ENCODE data around the gene YWHAE. TPM values are rescaled to one million over a fixed set of nuclear protein-coding genes. Genes with fewer than 3 reads are reported as not detected.

YWHAE gene
- total RNA-seq, 1 donor from 2014 or later: 1,032 TPM

GRCh38 chr17:1377334-1377733, 22.7 kb downstream of the YWHAE start:
- Histone ChIP-seq H3K27me3 (ENCODE audit: control insufficient read depth, insufficient read depth, low read length) (no peaks in the 10 kb centered on the region), H3K36me3 (ENCODE audit: control insufficient read depth, insufficient read depth, low read length) (no peaks in the 10 kb centered on the region), H3K4me3 (ENCODE audit: low read depth, low read length) (no peak overlapping the region)
- TF ChIP-seq CTCF (IDR thresholded peaks at IDR 0.05; ENCODE audit: insufficient read depth, low read length, poor library complexity, severe bottlenecking): no peak
- DNase-seq (ENCODE audit: low read depth): no peak

- no peaks in the 10 kb centered on the region for H3K36me3 ChIP-seq (ENCODE audit: control insufficient read depth, insufficient read depth, low read length)
- no peak for TF ChIP-seq CTCF (IDR thresholded peaks at IDR 0.05; ENCODE audit: insufficient read depth, low read length, poor library complexity, severe bottlenecking)
- H3K4me3 ChIP-seq (ENCODE audit: low read depth, low read length): no peak overlapping the region
- no peaks in the 10 kb centered on the region for H3K27me3 ChIP-seq (ENCODE audit: control insufficient read depth, insufficient read depth, low read length)
- no peak for DNase-seq (ENCODE audit: low read depth)
These were observed 24.0 kb downstream of the YWHAE start for GRCh38 chr17:1376061-1376460.

GRCh38 chr17:1375615-1376014, 24.4 kb downstream of the YWHAE start:
- no peak for DNase-seq (ENCODE audit: low read depth)
- no peak for TF ChIP-seq CTCF (IDR thresholded peaks at IDR 0.05; ENCODE audit: insufficient read depth, low read length, poor library complexity, severe bottlenecking)

DNA sequence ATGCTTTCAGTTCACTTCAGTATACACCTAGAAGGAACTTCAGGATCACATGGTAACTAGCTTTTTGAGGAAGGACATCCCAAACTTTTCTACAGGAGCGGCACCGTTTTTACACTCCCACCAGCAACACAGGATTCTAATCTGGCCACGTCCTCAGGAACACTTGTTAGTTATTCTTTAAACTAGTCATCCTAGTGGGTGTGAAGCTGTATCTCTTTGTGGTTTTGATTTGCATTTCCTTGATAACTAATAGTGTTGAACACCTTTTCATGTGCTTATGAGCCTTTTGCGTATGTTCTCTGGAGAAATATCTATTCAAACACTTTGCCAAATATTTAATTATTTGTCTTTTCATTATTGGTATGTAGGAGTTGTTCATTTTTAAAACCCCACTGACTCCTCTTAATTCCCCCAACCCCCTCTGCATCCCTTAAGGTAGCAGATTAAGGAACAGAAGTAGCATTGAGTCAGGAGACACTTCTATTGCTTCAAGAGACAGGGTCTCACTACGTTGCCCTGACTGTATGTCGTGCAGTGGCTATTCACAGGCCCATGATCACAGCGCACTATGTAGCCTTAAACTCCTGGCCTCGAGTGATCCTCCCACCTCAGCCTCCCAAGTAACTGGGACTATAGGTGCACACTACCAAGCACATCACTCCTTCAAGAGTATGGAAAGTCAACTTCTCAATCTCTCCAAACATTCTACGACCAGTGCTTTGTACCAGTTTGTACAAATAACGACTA, 25.4 kb downstream of the YWHAE start:
- Histone ChIP-seq H3K4me3 (ENCODE audit: low read depth, low read length) (no peak overlapping the region), H3K36me3 (ENCODE audit: control insufficient read depth, insufficient read depth, low read length) (no peaks in the 10 kb centered on the region), H3K27me3 (ENCODE audit: control insufficient read depth, insufficient read depth, low read length) (no peaks in the 10 kb centered on the region)
- DNase-seq (ENCODE audit: low read depth): no peak
- no peak for TF ChIP-seq CTCF (IDR thresholded peaks at IDR 0.05; ENCODE audit: insufficient read depth, low read length, poor library complexity, severe bottlenecking)

More at GRCh38 chr17:1375615-1376014, 24.4 kb downstream of the YWHAE start:
- Histone ChIP-seq H3K27me3 (ENCODE audit: control insufficient read depth, insufficient read depth, low read length) (no peaks in the 10 kb centered on the region), H3K36me3 (ENCODE audit: control insufficient read depth, insufficient read depth, low read length) (no peaks in the 10 kb centered on the region), H3K4me3 (ENCODE audit: low read depth, low read length) (no peak overlapping the region)

- no peak for DNase-seq (ENCODE audit: low read depth)
- H3K36me3 ChIP-seq (ENCODE audit: control insufficient read depth, insufficient read depth, low read length): no peaks in the 10 kb centered on the region
- no peak overlapping the region for H3K4me3 ChIP-seq (ENCODE audit: low read depth, low read length)
- H3K27me3 ChIP-seq (ENCODE audit: control insufficient read depth, insufficient read depth, low read length): no peaks in the 10 kb centered on the region
- TF ChIP-seq CTCF (IDR thresholded peaks at IDR 0.05; ENCODE audit: insufficient read depth, low read length, poor library complexity, severe bottlenecking): no peak
These were observed 26.2 kb downstream of the YWHAE start for GRCh38 chr17:1373707-1374237.

DNA sequence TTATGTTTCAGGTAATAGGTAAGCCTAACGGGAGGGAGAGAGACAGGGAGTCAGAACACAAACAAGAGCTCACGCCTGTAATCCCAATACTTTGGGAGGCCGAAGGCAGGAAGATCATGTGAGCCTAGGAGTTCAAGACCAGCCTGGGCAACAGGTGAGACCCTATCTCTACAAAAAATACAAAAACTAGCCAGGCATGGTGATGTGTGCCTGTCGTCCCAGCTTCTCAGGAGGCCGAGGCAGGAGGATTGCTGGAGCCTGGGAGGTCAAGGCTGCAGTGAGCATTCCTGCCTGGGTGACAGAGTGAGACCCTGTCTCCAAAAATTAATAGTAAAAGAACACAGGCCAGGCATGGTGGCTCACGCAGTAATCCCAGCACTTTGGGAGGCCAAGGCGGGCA, 27.4 kb downstream of the YWHAE start:
- no peak for DNase-seq (ENCODE audit: low read depth)
- Histone ChIP-seq H3K27me3 (ENCODE audit: control insufficient read depth, insufficient read depth, low read length) (no peaks in the 10 kb centered on the region), H3K36me3 (ENCODE audit: control insufficient read depth, insufficient read depth, low read length) (no peaks in the 10 kb centered on the region), H3K4me3 (ENCODE audit: low read depth, low read length) (no peak overlapping the region)
- no peak for TF ChIP-seq CTCF (IDR thresholded peaks at IDR 0.05; ENCODE audit: insufficient read depth, low read length, poor library complexity, severe bottlenecking)

Data from kidney epithelial cell (primary cell).